Upper lobe of left lung (tissue), 4 donors: ENCODE measurements around the gene TUBB4A.
A peak's percentile ranks its signal among the peaks of the same experiment; 100 is the strongest.

Experiments used
- EP300 ChIP-seq, 4 donors: sonication (generic); formaldehyde crosslinking; IDR thresholded peaks; one replicate each; pipeline ENCODE4 v1.5.1; 2017; ENCODE audit warnings: antibody characterized with exemption in 4 of 4, control low read depth in 2 of 4
- POLR2A ChIP-seq, 4 donors: fragments of 450-650 bp; IDR thresholded peaks; one replicate each; pipeline ENCODE4 v1.5.1; 2016 to 2017; ENCODE audit warnings: antibody characterized with exemption in 4 of 4, mild to moderate bottlenecking in 2 of 4
- POLR2AphosphoS5 ChIP-seq, 2 donors: sonication (generic); formaldehyde crosslinking; IDR thresholded peaks; one replicate each; pipeline ENCODE4 v1.5.1; 2017; ENCODE audit warnings: antibody characterized with exemption in 2 of 2
- TF ChIP-seq, protein P1 (sequence below), 6 experiments: fragments of 450-650 bp in 4 of 6; fragments of 200-600 bp in 2 of 6; sonication (generic) in 2 of 6; IDR thresholded peaks; one replicate each; pipeline ENCODE4 v1.5.1; 2016 to 2019; ENCODE audit warnings: antibody characterized with exemption in 6 of 6

DNA sequence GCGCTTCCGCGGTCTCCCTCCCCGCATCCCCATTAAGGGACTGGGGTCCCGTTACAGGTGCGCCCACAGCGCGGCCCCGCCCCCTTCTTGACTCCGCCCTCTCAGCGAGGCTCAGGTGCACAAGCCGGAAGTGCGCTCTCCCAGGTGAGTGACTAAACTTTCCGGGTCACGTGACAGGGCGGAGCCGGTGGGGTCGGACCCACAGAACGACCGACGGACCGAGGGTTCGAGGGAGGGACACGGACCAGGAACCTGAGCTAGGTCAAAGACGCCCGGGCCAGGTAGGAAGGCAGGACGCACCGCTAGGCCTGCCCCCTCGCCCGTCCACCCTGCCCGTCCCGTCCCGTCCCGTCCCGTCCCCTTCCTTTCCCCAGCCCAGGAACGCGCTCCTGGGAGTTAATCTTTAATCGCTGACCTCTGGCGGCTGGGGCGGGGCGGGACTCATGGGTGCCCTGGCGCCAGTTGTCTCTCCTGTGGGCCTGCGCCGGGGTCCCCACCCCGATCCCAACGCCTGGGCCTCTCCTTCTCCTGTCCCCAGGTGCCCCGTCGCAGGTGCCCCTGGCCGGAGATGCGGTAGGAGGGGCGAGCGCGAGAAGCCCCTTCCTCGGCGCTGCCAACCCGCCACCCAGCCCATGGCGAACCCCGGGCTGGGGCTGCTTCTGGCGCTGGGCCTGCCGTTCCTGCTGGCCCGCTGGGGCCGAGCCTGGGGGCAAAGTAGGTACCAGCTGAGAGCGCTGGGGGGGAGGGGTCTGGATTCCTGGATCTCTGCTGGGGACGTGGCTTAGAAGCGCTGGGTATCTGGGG, 37.8 kb downstream of the TUBB4A start, which contains the start of gene CRB3:
- TF ChIP-seq POLR2A (IDR thresholded peaks at IDR 0.05) (peak in 3 of 4 donors; percentile 38 to 80 (median 43)), EP300 (IDR thresholded peaks at IDR 0.05) (no peak), POLR2AphosphoS5 (IDR thresholded peaks at IDR 0.05) (peak in 1 of 2 donors; percentile 59)
- TF ChIP-seq, protein P1, sequence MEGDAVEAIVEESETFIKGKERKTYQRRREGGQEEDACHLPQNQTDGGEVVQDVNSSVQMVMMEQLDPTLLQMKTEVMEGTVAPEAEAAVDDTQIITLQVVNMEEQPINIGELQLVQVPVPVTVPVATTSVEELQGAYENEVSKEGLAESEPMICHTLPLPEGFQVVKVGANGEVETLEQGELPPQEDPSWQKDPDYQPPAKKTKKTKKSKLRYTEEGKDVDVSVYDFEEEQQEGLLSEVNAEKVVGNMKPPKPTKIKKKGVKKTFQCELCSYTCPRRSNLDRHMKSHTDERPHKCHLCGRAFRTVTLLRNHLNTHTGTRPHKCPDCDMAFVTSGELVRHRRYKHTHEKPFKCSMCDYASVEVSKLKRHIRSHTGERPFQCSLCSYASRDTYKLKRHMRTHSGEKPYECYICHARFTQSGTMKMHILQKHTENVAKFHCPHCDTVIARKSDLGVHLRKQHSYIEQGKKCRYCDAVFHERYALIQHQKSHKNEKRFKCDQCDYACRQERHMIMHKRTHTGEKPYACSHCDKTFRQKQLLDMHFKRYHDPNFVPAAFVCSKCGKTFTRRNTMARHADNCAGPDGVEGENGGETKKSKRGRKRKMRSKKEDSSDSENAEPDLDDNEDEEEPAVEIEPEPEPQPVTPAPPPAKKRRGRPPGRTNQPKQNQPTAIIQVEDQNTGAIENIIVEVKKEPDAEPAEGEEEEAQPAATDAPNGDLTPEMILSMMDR (IDR thresholded peaks at IDR 0.05), result peak in 1 of 6 experiments; percentile 10
